Activated CD4-positive, alpha-beta T cell treated with anti-CD3 and anti-CD28 coated beads, Interleukin-2, amount 50 U/mL, for 48 hours (primary cell): ENCODE measurements around the gene ZNF267.
"Not testable (repeated sequence)": the region's sequence is repeated elsewhere in the genome, so short reads cannot be mapped to it uniquely, and the experiment has no call there.

Source experiments
- DNase-seq, 2 experiments: peaks; one replicate each; pipeline ENCODE4 v3.0.0-alpha.2; 2020

ZNF267 gene

GRCh38 chr16:31879937-31880321, 6.3 kb downstream of the ZNF267 start:
- DNase-seq, result no peak

- DNase-seq, result peak; percentile 49 to 59
Observed at GRCh38 chr16:31880322-31880979, 6.8 kb downstream of the ZNF267 start.

DNA sequence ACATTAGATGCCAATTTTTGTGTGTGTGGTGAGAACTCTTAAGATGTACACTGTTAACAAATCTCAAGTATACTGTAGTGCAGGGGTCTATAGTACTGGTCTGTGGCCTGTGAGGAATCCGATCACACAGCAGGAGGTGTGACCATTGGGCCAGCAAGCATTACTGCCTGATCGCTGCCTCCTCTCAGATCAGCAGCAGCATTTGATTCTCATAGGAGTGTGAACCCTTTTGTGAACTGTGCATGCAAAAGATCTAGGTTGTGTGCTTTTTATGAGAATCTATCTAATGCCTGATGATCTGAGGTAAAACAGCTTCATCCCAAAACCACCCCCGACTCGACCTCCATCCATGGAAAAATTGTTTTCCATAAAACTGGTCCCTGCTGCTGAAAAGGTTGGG, 12.6 kb downstream of the ZNF267 start:
- DNase-seq, result no peak

- DNase-seq, result no peak
Observed at GRCh38 chr16:31888735-31889134, 15.1 kb downstream of the ZNF267 start.

DNA sequence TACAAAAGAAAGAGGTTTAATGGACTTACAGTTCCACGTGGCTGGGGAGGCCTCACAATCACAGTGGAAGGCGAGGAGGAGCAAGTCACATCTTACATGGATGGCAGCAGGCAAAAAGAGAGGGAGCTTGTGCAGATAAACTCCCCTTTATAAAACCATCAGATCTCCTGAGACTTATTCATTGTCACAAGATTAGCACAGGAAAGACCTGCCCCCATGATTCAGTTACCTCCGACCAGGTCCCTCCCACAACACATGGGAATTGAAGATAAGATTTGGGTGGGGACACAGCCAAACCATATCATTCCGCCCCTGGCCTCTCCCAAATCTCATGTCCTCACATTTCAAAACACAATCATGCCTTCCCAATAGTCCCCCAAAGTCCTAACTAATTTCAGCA, 18.5 kb downstream of the ZNF267 start:
- DNase-seq, result not testable (repeated sequence)

- no peak for DNase-seq
Observed at GRCh38 chr16:31893824-31894223, 20.2 kb downstream of the ZNF267 start.

- DNase-seq, result no peak
Observed at GRCh38 chr16:31897283-31897682, 23.7 kb downstream of the ZNF267 start.

DNA sequence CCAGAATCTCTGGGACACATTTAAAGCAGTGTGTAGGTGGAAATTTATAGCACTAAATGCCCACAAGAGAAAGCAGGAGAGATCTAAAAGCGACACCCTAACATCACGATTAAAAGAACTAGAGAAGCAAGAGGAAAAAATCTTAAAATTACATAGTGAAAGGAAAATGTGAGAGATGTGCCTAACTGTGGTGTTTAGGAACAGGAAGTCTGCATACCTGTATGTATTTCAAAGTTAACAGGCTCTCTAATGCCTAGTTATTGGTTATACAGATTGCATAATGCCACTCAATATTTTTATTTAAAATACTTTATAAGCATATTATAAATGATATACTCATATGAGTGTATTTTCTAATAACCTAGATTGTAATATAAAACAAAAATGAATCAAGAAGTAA, 25.9 kb downstream of the ZNF267 start:
- DNase-seq, result no peak

DNA sequence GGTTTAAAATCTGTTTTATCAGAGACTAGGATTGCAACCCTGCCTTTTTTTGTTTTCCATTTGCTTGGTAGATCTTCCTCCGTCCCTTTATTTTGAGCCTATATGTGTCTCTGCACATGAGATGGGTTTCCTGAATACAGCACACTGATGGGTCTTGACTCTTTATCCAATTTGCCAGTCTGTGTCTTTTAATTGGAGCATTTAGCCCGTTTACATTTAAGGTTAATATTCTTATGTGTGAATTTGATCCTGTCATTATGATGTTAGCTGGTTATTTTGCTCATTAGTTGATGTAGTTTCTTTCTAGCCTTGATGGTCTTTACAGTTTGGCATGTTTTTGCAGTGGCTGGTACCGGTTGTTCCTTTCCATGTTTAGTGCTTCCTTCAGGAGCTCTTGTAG, 31.0 kb downstream of the ZNF267 start:
- DNase-seq, result not testable (repeated sequence)

- DNase-seq, result no peak
Observed at GRCh38 chr16:31913668-31914067, 40.1 kb downstream of the ZNF267 start.

GRCh38 chr16:31916056-31916488, 42.5 kb downstream of the ZNF267 start:
- DNase-seq, result no peak

GRCh38 chr16:31920373-31920772, 46.8 kb downstream of the ZNF267 start:
- DNase-seq, result no peak

- not testable (repeated sequence) for DNase-seq
Observed at GRCh38 chr16:31951806-31952205, 78.2 kb downstream of the ZNF267 start.

DNA sequence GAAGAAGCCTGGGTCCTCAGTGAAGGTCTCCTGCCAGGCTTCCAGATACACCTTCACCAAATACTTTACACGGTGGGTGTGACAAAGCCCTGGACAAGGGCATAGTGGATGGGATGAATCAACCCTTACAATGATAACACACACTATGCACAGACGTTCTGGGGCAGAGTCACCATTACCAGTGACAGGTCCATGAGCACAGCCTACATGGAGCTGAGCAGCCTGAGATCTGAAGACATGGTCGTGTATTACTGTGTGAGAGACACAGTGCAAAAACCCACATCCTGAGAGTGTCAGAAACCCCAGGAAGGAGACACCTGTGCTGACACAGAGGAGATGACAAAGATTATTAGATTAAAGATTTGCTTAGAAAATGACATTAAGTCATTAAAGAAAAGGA, 78.6 kb downstream of the ZNF267 start:
- not testable (repeated sequence) for DNase-seq

- DNase-seq, result peak; percentile 5 to 16
Observed at GRCh38 chr16:31956221-31956620, 82.6 kb downstream of the ZNF267 start.

GRCh38 chr16:31960186-31960910, 86.7 kb downstream of the ZNF267 start:
- not testable (repeated sequence) for DNase-seq
